HG03135 (cell line): Measurements from ENCODE around the gene GAPVD1.
"Not testable (repeated sequence)": the region's sequence is repeated elsewhere in the genome, so short reads cannot be mapped to it uniquely, and the experiment has no call there.

Source experiments
- ATAC-seq: cut with Tn5 transposase; IDR thresholded peaks from one replicate; pipeline ENCODE4 v1.9.1; 2021; ENCODE audit warnings: mild to moderate bottlenecking, moderate library complexity; ENCODE audit not compliant: unreplicated experiment

The GAPVD1 gene

GRCh38 chr9:125254231-125254630, 7.4 kb upstream of the GAPVD1 start:
- ATAC-seq, result no peak

DNA sequence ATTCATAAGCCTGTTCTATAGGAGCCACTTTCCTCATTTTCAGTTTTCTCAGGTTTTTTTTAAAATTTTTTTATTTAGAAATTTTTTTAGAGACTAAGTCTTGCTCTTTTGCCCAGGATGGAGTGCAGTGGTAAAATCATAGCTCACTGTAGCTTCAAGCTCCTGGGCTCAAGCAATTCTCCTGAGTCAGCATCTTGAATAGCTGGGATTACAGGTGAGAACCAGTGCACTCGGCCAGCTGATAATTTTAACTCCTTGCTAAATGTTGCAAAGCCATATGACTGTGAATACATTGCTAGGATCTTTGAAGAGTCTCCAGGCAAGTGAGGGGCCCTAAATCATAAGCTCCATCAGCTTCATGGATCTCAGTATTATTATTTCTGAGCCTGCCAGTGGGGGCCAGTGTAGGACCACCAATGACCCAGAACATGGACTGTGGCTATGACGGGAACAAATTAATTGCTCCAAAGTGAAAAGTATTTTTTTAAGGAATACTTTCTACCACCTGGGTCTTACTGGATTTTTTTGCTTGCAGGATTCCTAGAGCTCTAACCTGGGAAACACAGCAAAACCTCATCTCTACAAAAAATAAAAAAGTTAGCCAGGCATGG, 5.7 kb upstream of the GAPVD1 start:
- no peak for ATAC-seq

DNA sequence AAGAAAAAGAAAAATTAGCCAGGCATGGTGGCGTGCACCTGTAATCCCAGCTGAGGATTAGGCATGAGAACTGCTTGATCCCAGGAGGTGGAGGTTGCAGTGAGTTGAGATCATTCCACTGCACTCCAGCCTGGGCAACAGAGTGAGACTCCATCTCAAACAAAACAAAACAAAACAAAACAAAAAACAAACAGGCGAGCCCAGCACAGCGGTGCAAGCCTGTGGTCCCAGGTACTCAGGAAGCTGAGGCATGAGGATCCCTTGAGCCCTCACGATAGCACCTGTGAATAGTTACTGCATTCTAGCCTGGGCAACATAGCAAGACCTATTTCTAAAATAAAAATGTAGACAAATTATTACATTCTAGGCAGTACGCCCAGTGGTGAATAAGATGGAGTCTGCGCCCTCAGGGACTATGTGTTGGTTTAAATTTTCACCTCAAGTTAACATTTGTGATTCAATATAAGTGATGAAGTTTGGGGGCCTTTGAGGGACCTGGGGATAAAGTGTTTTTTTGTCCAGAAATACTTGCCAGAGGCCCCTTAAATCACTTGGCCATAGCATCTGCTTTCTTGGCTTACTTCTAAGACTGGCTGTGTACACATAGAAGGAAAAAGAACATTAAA, 3.4 kb upstream of the GAPVD1 start:
- ATAC-seq, result no peak

DNA sequence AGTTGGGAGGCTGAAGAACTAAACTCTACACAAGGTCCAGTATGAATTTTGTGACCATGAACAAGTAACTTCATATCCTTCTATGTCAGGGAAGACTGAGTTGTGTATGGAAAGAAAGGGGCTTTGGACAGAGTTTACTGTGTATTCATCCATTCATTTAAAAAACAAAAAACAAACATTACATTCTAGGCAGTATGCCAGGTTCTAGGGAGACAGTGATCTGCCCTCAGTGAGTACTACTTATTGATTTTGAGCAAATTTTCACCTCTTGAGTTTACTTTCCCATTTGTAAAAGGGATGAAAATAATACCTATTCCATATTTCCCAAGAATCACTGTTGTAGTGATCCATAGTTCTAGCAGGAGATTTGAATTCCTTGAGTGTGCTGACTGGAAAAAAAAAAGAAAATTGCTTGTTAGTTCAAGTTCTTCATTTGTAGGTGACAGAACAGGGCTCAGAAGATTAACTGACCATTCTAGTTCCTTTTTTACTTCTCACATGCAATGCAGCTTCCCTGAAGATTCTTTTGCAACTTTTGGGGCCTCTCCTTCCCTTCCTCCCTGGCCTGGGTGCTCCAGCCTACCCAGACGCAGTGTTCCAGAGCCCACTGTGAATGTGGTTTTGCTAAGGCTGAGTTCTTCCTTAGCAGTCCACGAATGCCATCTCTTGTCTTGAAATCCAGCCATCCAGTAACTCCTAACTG, 2.6 kb upstream of the GAPVD1 start:
- ATAC-seq, result no peak

DNA sequence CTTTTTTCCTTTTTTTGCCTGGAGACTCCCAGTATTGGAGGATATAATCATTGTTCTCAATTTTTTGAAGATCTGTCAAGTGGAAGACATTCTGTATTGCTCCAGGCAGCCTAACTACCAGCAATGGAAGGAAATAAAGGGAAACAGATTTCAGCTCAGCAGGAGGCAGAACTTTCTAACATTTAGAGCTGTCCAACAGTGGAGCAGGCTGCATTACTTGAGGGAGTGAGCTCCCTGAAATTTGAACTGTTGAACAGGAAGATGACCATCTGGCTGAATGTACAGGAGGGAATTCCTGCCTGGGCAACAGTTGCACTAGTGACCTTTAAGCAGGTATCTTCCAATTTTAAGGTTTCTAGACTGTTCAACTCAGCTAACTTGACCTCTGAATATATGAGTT, 1.1 kb upstream of the GAPVD1 start:
- no peak for ATAC-seq

GRCh38 chr9:125262294-125262991, 817 bp downstream of the GAPVD1 start:
- ATAC-seq, result no peak

- not testable (repeated sequence) for ATAC-seq
Observed at GRCh38 chr9:125264068-125264467, 2.4 kb downstream of the GAPVD1 start.

GRCh38 chr9:125268394-125269013, 6.9 kb downstream of the GAPVD1 start:
- no peak for ATAC-seq

GRCh38 chr9:125269014-125269397, 7.4 kb downstream of the GAPVD1 start:
- ATAC-seq, result no peak

DNA sequence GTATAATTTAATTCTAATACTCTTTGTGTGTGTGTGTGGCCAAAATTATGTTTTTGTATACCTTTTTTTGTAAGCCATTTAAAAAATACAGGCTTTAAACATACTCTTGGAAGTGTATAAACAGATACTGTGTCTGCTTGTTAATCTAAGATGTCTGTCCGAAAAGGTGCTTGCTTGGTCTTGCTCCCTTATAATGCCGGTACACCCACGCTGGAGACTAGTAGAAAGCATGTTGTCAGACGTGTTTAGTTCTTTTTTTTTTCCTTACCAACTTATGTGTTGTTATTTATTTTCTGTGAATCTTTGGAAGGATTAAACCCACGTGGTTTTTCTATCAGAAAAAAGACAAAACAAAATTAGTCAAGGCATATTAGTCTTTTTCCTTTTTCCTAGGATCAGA, 9.5 kb downstream of the GAPVD1 start:
- no peak for ATAC-seq

- no peak for ATAC-seq
Observed at GRCh38 chr9:125272697-125273096, 11.1 kb downstream of the GAPVD1 start.

DNA sequence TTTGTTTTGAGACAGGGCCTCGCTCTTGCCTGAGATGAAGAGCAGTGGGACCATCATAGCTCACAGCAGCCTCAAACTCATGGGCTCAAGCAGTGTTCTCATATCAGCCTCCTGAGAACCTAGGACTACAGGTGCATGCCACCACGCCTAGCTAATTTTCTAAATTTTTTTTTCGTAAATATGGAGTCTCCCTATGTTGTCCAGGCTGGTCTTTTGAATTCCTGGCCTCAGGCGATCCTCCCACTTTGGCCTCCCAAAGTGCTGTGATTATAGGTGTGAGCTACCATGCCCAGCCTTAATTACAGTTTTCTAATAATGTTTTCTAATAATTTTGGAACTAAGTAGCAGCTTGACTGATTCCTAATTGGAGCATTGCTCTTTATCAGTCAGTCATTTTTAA, 15.1 kb downstream of the GAPVD1 start:
- no peak for ATAC-seq

DNA sequence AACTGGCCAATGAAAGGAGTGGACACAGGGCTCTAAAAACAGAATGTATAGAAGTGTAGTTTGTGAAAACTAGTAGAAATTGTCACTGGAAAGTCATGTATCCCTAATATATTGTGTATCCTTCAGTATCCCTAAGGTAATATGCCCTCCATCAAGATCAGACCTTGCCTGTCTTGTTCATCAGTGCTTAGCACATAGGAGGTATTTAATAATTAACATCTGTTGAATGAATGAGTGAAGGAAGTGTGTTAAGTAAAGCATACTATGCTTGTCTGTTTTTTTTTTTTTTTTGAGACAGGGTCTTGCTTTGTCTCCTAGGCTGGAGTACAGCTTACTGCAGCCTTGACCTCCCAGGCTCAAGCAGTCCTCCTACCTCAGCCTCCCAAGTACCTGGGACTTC, 15.8 kb downstream of the GAPVD1 start:
- no peak for ATAC-seq

- no peak for ATAC-seq
Observed at GRCh38 chr9:125280945-125281344, 19.3 kb downstream of the GAPVD1 start.

- ATAC-seq, result no peak
Observed at GRCh38 chr9:125284855-125285254, 23.2 kb downstream of the GAPVD1 start.

- not testable (repeated sequence) for ATAC-seq
Observed at GRCh38 chr9:125286935-125287433, 25.4 kb downstream of the GAPVD1 start.

DNA sequence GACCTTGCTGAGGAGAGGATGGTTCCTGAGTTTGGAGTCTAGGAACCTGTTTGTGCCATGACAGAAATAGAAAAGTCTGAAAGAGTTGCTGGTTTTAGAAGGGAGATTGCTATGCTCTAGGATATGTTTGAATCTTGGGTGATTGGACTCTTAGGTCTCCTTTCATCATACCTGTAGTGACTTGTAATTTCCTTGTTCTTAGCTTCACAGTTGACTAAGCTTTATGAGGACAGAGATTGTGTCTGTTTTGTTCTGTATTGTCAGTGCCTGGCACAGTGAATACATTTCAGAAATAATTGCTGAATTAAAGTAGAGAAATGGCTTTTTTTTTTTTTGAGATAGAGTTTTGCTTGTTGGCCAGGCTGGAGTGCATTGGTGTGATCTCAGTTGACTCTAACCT, 31.5 kb downstream of the GAPVD1 start:
- ATAC-seq, result no peak

DNA sequence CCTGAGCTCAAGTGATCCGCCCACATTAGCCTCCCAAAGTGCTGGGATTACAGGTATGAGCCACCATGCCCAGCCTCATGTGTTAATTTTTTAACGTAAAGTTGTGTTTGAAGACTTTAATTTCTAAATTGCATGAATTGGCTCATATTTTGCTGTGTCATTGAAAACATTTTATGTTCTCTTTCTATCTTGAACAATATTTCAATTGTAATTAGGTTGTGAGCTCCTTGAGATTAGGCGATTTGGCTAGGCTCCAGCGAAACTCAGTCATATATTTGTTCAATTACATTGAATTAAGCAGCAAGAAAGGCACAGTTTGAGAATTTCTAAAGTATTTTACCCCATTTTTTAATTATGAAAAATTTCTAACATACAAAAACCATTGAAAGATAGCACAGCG, 34.0 kb downstream of the GAPVD1 start:
- no peak for ATAC-seq

DNA sequence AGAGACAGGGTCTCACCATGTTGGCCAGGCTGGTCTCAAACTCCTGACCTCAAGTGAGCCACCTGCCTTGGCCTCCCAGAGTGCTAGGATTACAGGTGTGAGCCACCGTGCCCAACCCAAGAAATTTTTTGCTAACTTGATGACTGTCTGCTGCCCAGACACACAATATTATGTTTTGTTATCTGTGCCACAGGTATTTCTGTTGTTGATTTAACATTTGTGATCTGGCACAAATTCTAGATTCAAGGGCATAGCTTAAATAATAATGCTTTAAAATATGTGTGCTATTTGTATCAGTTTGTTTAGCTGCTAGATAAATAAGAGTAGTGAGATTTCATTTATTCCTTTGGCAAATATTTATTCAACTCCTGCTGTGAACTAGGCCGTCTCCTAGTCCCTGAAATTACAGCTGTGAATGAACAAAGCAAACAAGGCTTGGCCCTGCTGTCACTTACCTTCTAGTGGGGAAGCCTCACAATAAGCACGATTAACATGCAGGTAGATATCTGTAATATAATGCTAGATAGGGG, 35.3 kb downstream of the GAPVD1 start:
- no peak for ATAC-seq

GRCh38 chr9:125297917-125298316, 36.3 kb downstream of the GAPVD1 start:
- ATAC-seq, result no peak

- no peak for ATAC-seq
Observed at GRCh38 chr9:125302241-125302640, 40.6 kb downstream of the GAPVD1 start.
